ENCODE data around the gene ZNF582. TPM values are rescaled to one million over a fixed set of nuclear protein-coding genes. Genes with fewer than 3 reads are reported as not detected.

Gene ZNF582
- total and polyA plus RNA-seq, 5 donors from 2014 or later = 2.3 to 6.0 (median 4.2) TPM

Other genes starting within 250 kb of the ZNF582 start
- gene GALP, start 217.5 kb downstream of the ZNF582 start, total RNA-seq = not detected
- gene GALP, start 217.5 kb downstream of the ZNF582 start, polyA plus RNA-seq = not detected
- not detected for gene ZSCAN5B, start 195.8 kb downstream of the ZNF582 start, total RNA-seq
- not detected for gene ZSCAN5B, start 195.8 kb downstream of the ZNF582 start, polyA plus RNA-seq
- not detected for gene ZSCAN5C, start 191.3 kb downstream of the ZNF582 start, total RNA-seq
- gene ZSCAN5C, start 191.3 kb downstream of the ZNF582 start, polyA plus RNA-seq = not detected
- gene EDDM13, start 120.8 kb downstream of the ZNF582 start, total RNA-seq = not detected
- gene EDDM13, start 120.8 kb downstream of the ZNF582 start, polyA plus RNA-seq = 1 to 10 TPM in 2 of 4 donors, under 1 TPM in 2; 0.46 to 1.9 (median 1.1) TPM
- gene ZSCAN5A, start 78.7 kb downstream of the ZNF582 start, total RNA-seq = 6.8 TPM
- gene ZSCAN5A, start 78.7 kb downstream of the ZNF582 start, polyA plus RNA-seq = 1 to 10 TPM; 3.5 to 7.9 (median 5.4) TPM
- gene ZNF583, start 10.8 kb upstream of the ZNF582 start, total RNA-seq = 2.2 TPM
- 10 to 100 TPM in 2 of 4 donors, 1 to 10 TPM in 2; 7.3 to 17.0 (median 12.5) TPM for gene ZNF583, start 10.8 kb upstream of the ZNF582 start, polyA plus RNA-seq
- 0.91 TPM for gene ZNF667, start 83.8 kb upstream of the ZNF582 start, total RNA-seq
- 1 to 10 TPM in 1 of 4 donors, under 1 TPM in 3; 0.14 to 2.5 (median 0.50) TPM for gene ZNF667, start 83.8 kb upstream of the ZNF582 start, polyA plus RNA-seq
- gene ZNF471, start 114.3 kb upstream of the ZNF582 start, total RNA-seq = 0.62 TPM
- gene ZNF471, start 114.3 kb upstream of the ZNF582 start, polyA plus RNA-seq = under 1 TPM in 3 of 4 donors, not detected in 1; 0.17 to 0.39 (median 0.30) TPM
- 2.9 TPM for gene ZFP28, start 145.4 kb upstream of the ZNF582 start, total RNA-seq
- gene ZFP28, start 145.4 kb upstream of the ZNF582 start, polyA plus RNA-seq = 1 to 10 TPM; 1.1 to 3.3 (median 2.0) TPM
- gene ZNF470, start 173.9 kb upstream of the ZNF582 start, total RNA-seq = 0.84 TPM
- gene ZNF470, start 173.9 kb upstream of the ZNF582 start, polyA plus RNA-seq = 1 to 10 TPM; 1.3 to 3.4 (median 1.9) TPM
- gene ZNF71, start 201.8 kb upstream of the ZNF582 start, total RNA-seq = 3.3 TPM
- 10 to 100 TPM in 2 of 4 donors, 1 to 10 TPM in 2; 6.9 to 11.4 (median 10.1) TPM for gene ZNF71, start 201.8 kb upstream of the ZNF582 start, polyA plus RNA-seq
- gene SMIM17, start 249.6 kb upstream of the ZNF582 start, total RNA-seq = not detected
- under 1 TPM in 1 of 4 donors, not detected in 3; 0.45 TPM for gene SMIM17, start 249.6 kb upstream of the ZNF582 start, polyA plus RNA-seq

Measured in CD4-positive, CD25-positive, alpha-beta regulatory T cell (primary cell).